ENCODE results near the gene CFAP70. TPM values are rescaled to one million over a fixed set of nuclear protein-coding genes. Genes with fewer than 3 reads are reported as not detected.
A peak's percentile ranks its signal among the peaks of the same experiment; 100 is the strongest.

CFAP70 gene
- polyA plus RNA-seq, 12 donors = 0.64 to 3.5 (median 1.7) TPM; not detected in 2

DNA sequence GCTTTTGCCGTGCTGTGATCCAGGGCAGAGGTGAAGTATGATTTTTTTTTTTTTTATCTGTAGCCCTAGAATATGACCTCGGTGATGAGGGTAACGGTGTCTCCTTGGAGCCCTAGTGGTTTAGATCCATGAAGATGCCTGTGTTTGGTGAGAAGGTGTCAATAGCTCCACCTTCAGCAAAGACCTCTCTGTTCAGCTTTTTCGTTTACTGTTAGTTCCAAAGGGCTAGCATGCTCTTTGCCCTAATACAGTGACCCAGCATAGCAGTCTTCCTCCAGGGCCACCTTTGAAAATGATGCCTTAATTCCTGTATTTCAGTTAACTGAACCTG lies 105.5 kb downstream of the CFAP70 start:
- DNase-seq = no peak

DNA sequence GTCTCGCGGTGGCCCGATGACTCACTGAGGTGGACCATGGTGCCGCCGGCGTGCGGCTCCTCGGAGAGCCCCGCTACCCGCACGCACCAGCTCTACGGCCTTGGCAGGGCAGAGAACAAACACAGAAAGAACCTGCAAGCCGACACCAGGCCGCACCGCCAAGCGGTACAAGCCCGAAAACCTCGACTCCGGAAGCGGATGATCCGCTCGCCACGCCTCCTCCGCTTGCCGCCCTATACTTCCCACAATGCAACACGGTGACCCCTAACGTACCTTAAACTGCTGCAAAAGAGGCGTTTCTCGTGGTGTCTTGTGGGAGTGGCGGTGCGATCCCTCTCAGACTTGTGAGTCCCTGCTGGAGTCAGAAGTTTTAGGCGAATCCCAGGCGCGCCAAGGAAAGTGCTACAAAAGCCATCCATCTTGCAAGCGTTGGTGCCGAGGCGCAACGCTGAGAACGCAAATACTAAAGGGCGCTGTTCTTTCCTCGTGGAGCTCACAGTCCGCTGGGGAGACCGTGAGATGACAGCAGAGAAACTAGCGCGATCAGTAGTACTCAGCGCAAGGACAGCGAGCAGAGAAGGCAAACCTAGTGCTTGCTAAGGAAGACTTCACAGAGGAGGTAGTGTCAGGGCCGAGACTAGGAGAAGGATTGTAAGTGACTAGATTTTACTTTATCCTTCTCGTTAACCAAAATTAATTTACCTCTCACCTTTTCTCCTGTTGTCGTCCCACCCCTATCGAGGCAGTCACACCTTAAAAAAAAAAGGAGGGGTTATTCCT lies 106.0 kb downstream of the CFAP70 start, which contains the start of gene MRPS16:
MRPS16 (minus strand) TSS at position 200 of the 780 bp plus-strand sequence; CDS start at position 38, 162 bp downstream.
- peak; percentile 96 for DNase-seq

DNA sequence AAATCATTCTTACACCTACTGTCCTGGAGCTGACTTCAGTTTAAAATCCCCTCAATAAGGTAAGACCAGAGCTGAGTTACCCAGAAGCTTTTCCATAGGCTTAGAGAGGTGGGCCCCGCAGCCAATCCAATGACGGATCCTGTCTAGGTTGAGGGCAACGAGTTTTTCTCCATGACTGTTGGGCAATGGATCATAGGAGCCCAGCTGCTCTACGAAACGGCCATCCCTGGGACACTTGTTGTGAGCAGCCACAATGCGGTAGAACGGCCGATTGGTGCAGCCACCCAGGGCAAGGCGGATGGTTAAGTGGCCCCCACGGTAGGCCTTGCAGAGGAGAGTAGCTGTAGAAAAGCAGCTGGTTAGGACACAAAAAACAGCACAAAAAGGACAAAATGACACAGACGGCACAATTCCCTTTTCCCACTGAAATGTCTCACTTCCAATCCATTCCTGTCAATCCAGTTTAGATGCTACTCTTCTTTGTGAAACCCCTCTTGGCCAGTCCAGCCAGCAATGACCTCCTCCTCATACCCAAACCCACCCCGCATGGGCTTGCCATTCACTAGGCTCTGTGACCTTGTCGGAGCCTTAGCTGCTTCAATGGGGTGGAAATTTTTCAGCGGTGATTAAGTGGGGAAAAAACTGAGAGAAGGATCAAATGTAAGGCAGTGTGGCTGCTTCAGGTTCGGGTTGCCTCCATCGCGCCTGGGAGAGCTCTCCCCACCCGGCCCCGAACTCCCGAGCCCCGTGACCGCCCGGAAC lies 106.8 kb downstream of the CFAP70 start:
- DNase-seq = no peak

DNA sequence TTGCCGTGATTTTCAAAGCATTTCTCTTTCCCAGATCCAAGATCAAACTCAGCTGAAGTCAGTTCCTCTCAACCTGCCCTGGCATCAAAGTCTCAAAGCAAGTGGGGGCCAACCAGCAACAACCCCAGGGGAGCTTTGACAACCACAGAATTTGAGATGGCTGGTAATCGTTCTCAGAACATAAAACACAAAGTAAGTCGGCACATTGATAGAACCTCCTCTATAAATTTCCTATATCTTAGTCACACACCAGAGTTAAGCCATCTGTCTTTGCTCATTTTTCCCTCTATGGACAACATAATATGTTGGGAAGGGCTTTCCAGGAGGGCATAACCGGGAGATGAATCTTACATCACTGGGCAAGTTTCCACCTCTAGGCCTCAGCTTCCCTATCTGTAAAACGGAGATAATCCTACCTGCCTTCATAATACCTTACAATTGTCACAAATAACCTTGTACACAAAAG lies 110.4 kb downstream of the CFAP70 start:
- no peak for DNase-seq

DNA sequence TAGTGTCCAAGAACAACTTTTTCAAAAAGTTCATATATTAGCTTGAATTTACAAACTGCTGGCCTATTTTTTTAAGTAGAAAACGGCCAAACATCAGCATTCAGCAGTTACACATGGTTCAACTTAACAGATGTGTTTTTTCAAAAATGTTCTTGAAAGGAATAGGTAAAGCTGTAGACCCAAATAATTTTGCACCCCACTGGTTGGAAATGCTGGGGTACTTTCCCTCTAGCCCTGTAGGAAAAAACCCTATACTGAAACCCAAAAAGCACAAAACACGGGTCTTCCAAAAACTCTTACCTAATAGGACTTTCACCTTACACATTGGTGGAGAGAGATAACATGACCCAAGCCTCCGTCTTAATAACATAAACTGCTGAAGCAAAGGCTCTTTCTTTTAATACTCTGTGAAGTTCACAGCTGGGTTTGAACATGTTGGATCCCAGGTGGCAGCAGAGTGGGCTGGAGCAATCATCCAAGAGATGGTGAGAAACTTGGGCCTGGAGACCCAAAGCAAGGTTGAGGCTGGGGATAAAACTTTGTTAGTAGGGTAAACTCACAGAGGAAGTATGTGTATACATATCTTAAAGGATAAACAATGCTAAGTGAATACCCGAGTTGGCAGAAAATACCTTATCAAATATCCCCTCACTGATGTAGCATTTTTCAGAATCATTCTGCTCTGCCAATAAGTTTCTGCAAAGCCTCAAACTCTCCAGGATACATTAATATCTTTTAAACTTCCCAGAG lies 111.0 kb downstream of the CFAP70 start:
- DNase-seq = no peak

DNA sequence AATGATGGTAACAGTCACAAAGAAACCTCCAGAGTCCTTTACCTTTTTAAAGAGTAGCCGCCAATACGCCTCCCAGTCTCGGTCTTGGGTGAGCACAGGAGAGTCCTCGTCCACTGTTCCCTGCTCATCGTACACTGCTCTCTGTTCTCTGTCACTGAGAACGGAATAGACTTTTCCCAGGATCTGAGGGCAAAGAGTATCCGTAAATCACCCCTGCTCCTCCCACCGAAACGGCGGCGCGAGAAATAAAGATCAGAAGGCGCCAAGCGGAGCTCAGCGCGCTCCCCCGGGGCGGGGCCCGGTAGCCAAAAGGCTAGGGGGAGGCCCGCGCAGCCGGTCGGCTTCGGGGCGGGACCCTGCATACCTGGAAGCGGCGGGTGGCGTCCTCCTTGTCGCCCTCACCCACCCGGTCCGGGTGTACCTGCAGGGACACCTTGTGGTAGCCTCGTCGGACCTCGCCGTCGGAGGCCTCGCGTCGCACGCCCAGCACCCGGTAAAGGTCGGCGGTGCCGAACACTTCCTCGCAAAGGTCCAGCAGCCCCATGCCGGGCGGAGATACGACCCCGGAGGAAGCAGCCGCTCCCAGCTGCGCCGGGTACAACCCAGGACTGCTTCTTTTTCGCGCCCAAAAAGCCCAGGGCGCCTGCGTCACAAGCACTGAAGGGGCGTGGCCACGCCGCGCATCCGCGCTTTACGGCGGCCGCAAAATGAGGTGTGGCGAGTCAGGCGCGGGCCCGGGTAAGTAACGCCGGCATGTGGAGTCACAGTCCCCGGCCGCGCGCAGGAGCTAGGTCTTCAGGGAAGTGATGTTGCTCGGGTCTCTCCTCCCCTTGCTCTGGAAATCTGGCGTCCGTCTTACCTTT lies 111.8 kb downstream of the CFAP70 start, which contains the start of gene DNAJC9:
DNAJC9 (minus strand) TSS at position 610 of the 863 bp plus-strand sequence; CDS start at position 544, 66 bp downstream.
- DNase-seq = peak; percentile 97

DNA sequence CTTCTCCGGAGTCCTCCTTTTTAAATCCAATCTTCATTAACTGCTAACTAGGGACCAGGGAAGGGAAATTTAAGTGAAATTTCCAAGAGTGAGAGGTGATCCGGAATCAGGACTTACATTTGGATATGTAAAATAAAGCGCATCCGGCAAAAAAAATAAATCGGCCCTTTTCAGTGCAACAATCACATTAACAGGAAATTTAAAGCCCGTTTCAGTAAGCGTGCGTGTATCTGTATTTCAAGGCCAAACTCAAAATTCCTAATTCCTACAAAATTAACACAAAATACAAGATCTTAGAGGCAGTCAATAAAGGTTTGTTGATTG lies 112.4 kb downstream of the CFAP70 start:
- DNase-seq = no peak

DNA sequence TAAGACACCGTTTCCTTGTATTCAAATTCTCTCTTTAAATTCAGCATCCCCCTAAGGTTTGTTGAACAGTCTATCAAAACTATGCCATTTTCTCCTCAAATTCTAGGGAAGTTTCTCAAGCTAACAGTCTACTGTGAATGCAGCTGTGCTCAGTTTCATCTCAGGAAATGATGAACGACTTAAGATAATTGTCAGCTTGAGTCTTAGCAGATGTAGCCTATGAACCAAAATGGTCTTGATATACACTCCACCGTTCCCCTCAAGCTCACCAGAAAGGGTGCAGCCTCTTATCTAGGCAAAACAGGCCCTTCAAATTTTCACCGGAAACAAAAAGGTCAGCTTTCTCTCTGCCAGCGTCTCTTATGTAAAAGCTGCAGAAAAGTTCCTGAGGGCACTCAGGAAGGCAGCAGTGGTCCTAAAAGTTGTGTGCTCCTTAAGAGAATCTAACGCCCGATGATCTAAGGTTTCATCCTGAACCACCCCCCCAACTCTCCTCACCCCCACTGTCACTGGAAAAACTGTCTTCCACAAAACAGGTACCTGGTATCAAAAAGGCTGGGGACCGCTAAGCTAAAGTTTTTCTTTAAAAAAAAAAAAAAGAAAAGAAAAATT lies 113.7 kb downstream of the CFAP70 start:
- DNase-seq = no peak

DNA sequence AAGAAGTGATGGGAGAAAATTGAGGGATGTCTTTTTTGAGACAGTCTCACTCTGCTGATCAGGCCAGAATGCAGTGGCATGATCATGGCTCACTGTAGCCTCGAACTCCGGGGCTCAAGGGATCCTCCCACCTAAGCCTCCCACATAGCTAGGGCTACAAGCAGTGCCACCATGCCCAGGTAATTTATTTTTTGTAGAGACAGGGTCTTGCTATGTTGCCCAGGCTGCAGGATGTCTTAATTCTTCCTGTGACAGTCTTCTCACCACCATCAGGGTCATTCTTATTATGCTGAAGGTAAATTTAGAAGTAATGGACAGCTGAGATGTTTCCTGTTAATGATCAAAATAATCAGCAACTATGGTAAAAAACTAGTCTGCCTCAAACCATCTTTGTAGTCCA lies 118.8 kb downstream of the CFAP70 start:
- no peak for DNase-seq

DNA sequence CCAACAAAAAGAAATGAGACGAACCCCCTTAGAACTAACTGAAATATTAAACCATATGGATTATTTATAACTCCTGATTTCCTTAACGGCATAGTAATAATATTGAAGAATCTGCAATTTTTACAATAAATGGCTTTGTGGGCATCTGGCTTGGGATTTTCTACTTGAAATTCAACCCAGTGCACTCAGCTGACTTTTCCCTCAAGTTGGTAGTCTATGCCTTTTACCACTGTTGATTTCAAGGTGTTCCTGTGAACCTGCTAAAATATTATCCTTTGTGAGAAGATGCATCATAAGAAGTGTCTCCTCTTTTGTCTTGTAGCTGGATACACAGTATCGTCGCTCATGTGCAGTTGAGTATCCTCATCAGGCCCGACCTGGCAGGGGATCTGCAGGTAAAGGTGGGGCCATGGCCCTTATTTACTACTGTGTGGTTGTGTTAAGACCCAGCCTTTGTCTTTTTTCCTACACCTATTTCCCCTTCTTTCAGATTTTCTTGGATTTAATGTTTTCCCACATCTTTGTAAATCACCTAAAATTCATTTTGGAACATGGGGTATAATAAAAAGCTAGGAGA lies 119.6 kb downstream of the CFAP70 start:
- no peak for DNase-seq

DNA sequence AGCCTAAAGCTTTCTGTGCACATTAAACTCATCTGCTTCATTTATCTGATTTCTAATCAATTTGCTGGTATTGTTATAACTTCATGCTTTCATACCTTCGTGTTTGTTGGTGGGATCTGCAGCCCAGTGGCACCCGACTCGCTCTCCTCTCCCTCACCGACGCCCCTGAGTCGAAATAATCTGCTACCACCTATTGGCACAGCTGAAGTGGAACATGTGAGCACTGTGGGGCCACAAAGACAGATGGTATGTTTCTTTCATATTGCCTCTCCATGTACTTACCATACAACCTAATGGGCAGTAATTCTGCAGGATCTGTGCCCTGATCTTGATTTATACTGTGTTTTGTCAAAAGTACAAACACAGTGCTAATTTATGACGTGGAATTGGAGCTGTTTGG lies 124.0 kb downstream of the CFAP70 start:
- no peak for DNase-seq

DNA sequence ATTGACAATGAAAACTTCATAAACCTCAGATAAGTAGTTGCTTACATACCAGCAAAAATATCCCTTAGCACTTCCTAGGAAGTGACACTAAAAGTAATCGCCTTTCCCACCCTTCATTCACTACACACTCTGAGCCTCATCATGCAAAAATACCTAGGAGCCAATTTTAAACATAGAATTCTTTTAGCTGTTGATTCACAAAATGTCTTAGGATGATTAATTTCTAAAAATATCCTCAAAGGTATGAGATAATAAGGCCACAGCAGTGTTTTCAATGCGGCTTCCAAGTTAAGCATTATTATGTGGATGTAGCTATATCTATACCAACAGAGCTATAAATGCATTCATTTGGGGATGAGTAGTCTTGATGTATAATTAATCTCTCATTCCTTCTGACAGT lies 124.8 kb downstream of the CFAP70 start:
- no peak for DNase-seq

DNA sequence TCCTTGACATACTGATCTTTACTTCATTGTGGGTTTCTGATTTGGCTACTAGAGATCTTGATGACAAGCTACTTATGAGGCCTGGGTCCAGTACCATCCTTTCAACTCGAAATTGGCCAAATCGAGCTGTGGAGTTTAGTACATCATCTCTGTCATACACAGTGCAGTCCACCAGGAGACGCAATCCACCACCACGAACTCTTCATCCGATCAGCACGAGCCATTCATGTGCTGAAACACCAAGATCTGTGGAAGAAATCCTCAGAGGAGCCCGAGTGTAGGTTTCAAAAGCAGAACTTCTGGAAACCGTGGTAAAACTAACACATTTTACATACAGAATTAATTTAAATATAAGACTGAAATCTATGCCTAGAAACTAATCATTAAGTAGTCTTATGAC lies 125.8 kb downstream of the CFAP70 start:
- DNase-seq = no peak

DNA sequence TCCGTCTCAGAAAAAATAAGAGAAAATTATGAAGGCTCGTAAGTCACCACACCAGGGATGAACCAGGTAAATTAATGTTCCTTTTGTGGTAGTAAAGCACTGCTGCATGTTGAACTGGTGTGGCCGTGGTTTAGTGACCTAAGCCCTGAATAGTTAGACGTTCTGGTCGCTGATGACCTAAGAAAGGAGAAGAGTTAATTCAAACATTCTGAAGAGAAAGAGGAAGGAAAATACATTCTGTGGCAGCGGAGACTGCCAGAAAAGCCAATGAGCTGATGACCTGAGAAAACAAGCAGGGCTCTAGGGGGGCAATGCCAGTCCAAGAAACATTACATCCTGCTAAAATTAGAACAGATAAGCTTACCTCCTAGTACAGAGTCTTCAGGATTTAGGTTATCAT lies 129.1 kb downstream of the CFAP70 start:
- DNase-seq = no peak

DNA sequence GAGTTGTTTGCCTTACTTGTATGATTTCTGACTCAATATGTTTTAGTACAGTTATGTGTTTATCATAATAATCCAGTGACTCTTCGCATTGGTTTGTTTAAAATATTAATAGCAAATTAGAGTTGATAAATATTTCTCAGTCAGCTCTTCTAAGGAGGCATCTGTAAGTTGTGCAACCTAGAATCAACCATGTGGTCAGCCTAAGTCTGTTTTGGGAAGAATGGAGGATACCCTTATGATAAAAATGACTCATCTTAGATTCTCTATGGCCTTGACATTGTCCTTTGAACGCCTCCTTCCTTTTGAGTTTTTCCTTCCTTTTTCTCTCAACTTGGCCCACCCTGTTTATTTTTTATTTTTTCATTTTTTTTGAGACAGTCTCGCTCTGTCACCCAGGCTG lies 130.4 kb downstream of the CFAP70 start:
- DNase-seq = no peak

DNA sequence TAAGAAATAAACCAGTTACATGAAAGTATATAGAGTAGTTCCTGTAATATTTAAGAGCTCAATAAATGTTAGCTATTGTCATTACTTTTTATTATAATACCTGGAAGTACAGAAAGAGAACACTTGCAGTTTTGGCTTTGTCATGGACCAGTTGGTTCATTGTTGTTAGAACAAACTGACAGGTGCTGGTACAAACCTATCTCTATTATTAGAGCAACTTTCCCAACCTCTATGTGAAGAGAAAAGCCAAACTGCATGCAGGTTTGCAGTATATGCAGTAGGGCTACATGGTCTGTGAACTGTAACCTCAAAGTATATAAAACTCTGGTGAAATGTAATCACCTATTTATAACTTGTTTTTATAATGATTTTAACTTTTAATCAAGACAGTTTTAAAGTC lies 132.0 kb downstream of the CFAP70 start:
- DNase-seq = no peak

DNA sequence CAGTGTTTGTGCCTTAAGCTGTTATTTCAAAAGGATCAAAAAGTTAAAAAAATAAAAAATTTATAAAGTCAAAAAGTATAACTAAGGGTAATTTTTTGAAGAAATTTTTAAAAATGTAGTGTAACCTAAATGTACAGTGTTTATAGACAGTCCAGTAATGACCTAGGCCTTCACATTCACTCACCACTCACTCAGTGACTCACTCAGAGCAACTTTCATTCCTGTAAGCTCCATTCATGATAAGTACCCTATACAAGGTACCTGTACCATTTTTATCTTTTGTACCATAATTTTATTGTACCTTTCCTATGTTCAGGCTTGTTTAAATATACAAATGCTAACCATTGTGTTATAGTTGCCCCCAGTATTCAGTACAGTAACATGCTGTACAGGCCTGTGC lies 133.1 kb downstream of the CFAP70 start:
- DNase-seq = no peak

DNA sequence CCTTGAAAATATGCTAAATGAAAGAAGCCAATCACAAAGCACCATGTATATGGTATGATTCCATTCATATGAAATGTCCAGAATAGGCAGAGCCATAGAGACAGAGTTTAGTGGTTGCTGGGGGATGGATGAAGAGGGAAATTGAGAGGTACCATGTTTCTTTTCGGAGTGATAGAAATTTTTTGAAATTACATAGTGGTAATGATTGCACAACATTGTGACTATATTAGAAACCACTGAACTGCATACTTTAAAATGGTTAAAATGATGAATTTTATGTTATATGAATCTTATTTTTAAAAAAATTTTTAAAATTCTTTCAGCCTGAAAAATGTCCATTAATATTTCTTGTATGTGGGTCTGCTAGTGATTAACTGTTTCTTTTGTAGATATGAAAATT lies 137.7 kb downstream of the CFAP70 start:
- no peak for DNase-seq

DNA sequence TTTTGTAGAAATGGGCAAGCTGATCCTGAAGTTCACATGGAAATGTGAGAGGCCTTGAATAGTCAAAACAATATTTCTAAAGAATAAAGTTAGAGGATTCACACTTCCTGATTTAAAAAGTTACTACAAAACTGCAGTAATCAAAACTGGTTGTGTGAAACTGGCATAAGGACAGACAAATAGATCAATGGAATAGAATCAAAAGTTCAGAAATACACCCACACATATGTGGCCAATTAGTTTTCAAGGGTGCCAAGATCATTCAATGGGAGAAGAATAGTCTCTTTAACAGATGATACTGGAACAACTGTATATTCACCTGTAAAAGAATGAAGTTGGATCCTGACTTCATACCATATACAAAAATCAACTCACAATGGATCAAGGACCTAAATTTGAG lies 139.3 kb downstream of the CFAP70 start:
- DNase-seq = no peak

DNA sequence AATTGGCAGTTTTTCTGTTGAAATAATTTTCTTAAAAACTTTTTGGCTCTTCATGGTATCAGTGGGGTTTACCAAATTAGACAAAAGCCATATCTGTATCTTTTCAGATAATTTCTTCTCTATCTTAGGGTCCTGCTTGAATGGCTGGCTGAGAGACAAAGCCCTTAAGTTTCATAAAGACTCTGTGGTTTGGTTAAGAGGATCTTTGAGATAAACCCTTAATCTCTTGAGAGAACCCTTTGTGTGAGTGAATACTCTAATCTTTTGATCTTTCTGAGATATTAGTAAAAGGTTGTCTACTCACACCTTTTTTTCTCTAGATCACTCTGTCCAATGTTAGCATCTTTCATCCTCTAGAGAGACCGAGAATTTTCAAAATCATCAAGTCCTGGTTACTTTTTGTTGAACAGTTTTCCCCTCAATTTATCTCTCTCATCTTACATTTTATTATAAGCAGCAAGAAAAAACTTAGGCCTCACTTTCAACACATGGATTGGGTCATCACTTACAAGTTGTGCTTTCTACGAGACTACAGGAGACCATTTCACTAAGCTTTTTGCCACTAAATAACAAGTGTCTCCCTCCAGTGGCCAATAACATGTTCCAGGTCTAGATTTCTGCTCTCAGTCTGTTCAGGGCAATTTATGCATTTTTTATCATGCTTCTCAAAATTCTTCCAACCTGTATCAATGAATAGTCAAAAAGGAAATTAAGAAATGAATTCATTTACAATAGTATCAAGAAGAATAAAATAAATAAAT lies 140.1 kb downstream of the CFAP70 start:
- no peak for DNase-seq
